BJ (cell line): ENCODE results near the gene SPINK8. TPM values are rescaled to one million over a fixed set of nuclear protein-coding genes. Genes with fewer than 3 reads are reported as not detected.

Experiments
- polyA plus RNA-seq: library from polyadenylated mRNA; depleted of rRNA; stranded (reverse); fragments of >200 nt; gene quantifications from 2 replicates; pipeline ENCODE4 v1.2.3, GENCODE V29; 2011; rRNA removed
- small RNA-seq: library from RNA; depleted of rRNA; stranded (forward); fragments of <200 nt; gene quantifications from one replicate; pipeline ENCODE3, GENCODE V24; 2012; ENCODE audit warnings: low replicate concordance, low read depth; ENCODE audit not compliant: insufficient read length

The SPINK8 gene
- polyA plus RNA-seq, 1 experiment = not detected

Small RNAs within 50 kb of the gene (small RNA-seq; reads per million reads assigned to genes)
- not detected for gene MIR2115
- not detected for gene RF00019
- gene RN7SL321P = not detected

Other genes starting within 250 kb of the SPINK8 start
- gene CDC25A, start 145.2 kb downstream of the SPINK8 start, polyA plus RNA-seq = 1.9 and 2.7 TPM in 2 replicates
- gene CAMP, start 110.2 kb downstream of the SPINK8 start, polyA plus RNA-seq = not detected in 2 replicates
- 2.5 and 3.3 TPM in 2 replicates for gene ZNF589, start 92.6 kb downstream of the SPINK8 start, polyA plus RNA-seq
- gene NME6, start 32.3 kb downstream of the SPINK8 start, polyA plus RNA-seq = 26.5 and 43.6 TPM in 2 replicates
- gene FBXW12, start 38.6 kb upstream of the SPINK8 start, polyA plus RNA-seq = not detected in 2 replicates
- gene PLXNB1, start 96.4 kb upstream of the SPINK8 start, polyA plus RNA-seq = 15.4 and 26.3 TPM in 2 replicates
- 11.6 and 14.3 TPM in 2 replicates for gene CCDC51, start 106.5 kb upstream of the SPINK8 start, polyA plus RNA-seq
- 53.8 and 162 TPM in 2 replicates for gene TMA7, start 106.6 kb upstream of the SPINK8 start, polyA plus RNA-seq
- gene ATRIP, start 113.1 kb upstream of the SPINK8 start, polyA plus RNA-seq = 6.3 and 7.9 TPM in 2 replicates
- gene SHISA5, start 170.5 kb upstream of the SPINK8 start, polyA plus RNA-seq = 140 and 217 TPM in 2 replicates
- gene PFKFB4, start 223.1 kb upstream of the SPINK8 start, polyA plus RNA-seq = 9.8 and 12.8 TPM in 2 replicates
- gene UCN2, start 230.1 kb upstream of the SPINK8 start, polyA plus RNA-seq = 2.3 and 4.5 TPM in 2 replicates